NCI-H446 (cell line): Measurements from ENCODE around the gene LIM2.

Experiments
- DNase-seq, 2 experiments: peaks; one replicate each; lab custom pipeline; 2025; lab: John Stamatoyannopoulos, UW

The LIM2 gene

DNA sequence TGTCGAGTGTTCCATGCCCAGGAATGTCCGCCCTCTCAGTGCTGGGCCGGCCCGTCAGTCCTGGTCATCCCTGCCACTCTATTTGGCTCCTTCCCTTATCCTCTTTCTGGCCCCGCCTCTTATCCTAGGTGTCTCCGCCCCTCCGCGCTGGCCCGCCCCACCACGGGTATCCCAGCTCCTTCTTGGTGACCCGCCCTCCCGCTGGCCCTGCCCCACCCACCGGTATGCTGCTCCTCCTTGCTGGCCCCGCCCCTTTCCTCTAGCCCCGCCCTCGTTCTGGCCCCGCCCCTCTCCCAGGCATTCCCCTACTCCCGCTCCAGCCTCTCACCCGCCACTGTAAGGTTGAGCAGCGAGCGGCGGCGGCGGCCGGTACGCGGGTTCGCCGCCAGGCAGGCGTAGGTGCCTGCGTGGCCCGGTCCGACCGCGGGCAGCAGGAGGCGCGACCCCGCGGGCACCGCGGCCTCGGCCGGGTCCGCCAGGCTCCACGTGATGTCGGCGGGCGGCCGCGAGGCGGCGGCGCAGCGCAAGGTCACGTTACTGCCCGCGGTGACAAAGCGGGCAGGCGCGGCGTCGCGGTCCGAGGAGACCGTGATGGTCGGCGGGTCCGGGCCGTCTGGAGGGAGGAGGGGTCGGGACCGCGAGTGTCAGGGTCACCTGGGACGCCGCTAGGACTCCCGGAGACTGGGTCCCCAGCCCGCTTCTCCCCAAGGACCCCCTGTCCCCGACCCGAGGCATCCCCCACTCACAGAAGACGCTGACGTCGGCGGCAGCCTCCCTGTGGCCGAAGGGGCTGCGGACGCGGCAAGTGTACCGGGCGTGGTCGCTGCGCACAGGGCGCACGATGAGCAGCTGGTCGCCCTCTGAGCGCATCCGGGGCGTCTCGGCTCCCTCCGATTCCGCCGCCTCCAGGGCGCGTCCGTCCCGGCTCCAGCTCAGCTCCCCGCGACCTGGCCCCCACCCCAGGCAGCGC is 47.8 kb downstream of the LIM2 start:
- peak; percentile 76 to 92 for DNase-seq

DNA sequence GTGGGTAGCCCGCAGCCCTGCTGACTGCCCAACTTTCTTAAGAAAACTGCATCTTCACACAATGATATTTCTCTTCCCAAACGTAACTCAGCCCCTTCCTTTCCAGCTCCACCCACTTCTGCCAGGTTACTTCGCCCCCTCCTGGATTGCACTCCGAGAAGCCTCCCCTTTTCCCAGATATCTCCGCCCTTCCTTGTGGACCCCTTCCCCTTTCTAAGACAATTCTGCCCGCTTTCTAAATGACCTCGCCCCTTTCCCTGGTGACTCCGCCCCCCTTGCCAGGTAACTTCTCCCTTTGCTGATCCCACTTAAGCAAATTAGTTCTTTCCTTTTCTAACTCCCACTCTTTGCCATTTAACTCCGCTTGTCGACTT is 48.5 kb downstream of the LIM2 start:
- DNase-seq = no peak

DNA sequence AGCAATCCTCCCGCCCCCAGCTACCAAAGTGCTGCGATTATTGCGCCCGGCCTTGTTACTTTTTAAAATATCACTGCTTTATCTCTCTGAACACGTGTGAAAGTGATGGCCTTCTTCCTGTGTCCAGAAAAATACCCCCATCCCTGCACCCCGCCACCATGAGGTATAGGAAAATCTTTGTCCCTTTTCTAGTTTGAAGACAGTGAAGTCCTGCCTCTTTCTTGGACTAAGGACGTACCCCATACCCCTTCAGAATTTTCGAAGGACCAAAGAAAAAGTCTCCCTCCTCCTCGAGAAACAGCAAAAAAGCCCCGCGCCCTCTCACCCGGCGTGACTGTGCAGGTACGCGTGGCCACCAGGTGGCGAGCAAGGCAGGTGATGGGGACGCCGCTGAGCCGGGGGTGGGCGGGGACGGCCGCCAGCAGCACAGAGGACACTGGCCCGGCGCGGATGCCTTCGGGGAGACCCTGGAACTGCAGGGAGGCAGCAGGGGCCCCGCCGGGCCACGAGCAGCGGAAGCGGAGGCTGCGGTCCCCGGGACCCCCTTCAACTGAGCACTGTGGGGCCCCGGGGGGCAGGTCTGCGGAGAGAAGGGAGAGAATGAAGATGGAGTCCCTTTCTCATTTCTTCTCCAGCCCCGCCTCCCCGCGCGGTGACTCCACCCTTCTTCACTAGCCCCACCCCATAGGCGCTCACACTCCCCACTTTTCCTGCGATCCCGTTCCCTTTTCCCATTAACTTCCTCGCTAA is 49.0 kb downstream of the LIM2 start:
- DNase-seq = peak; percentile 47 to 70

DNA sequence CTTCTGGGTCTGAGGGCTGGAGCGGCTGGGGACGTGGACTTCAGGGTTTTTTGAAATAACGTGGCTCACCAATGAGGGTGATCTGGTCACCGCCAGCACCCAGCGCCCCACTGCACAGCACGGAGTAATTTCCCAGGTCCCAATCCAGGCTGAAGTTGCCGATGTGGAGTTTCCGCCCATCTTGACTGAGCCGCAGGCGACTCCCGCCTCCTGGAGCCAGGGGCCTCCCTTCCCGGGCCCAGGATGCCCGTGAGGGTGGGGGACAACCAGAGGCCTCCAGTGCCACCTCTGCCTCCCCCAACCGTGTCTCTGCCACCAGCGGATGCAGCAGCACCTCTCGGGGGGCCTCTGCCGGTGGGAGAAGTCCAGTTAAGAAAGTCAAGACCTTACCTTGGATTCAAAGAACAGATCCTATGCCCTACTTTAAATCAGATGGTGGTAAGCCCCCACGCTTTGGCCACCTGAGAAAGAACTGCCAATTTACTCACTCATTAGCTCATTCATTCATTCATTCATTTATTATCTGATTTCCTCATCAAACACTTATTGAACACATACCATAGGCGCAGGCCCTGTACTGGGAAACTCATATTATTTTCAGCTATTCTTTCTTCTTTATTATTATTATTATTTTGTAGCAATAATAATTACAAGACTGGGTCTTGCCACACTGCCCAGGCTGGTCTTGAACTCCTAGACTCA is 49.8 kb downstream of the LIM2 start:
- DNase-seq = no peak

DNA sequence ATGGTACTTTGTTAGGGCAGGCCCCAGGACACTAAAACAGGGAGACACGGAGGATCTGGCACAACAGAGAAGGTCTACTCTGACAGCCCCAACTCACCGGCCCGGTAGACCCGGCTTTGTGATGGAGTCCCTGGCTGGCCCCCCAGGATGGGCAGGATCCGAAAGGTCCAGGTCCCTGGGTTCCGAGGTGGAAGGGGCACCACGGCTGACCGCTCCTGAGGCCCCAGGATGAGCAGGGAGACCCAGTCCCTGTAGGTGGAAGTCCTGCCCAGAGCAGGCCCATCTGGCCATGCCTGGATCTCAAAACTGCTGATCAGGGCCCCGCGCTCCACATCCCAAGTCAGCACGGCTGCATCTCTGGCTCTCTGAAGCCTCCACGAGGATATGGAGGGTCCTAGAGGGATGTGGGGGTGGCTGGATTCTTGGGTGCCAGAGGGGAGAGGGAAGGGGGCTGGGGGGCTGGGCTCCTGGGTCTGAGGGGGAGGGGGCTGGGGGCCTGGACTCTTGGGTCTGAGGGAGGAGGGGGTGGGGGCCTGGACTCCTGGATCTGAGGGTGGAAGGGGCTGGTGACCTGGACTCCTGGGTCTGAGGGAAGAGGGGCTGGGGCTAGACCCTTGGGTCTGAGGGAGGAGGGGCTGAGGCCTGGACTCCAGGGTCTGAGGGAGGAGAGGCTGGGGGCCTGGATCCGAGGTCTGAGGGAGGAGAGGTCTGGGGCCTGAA is 50.5 kb downstream of the LIM2 start:
- DNase-seq = no peak

DNA sequence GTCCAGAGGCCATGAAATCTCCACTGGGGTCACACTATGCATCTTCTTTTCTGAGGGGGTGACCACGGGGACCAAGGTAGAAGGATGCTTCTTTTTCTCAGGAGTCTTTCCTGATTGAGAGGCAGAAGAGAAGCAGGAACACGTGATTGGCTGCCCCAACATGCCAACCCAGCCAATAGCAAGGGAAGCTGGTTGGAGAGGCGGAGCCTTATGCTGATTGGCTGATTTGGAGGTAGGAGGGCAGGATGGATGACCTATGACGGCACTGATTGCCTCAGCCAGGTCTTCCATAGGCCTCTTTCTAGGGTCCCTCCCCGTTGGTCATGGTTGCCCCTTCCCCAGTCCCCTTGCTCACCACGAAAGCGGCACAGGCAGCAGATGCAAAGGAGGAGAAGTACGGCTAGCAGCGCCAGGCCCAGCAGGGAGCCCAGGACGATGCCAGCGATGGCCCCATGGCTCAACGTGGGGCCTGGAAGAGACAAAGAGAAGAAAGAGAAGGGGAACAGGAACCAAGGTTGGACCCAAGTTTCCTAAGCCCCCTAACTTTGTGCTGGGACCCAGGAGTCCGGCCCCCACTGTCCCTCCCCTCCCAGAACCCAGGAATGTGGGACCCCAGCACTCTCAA is 53.8 kb downstream of the LIM2 start:
- DNase-seq = peak; percentile 63 to 80

DNA sequence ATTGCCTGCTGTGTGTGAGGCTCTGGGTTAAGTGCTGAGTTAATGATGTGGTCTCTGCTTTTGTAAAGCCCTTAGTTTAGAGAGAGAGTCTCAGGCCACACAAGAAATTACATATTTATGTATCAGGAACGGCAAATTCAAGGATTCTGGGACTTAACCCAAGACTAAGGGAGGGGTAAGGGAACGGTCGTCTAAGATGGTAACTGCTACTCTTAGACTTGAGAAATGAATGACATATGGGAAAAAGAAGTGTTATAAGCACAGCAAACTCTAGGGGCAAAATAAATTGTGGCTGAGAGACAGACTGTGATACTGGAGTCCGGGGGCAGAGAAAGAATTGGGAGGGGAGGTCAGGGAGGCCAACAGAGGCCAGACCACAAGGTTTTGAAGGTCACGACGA is 56.1 kb downstream of the LIM2 start:
- DNase-seq = no peak

DNA sequence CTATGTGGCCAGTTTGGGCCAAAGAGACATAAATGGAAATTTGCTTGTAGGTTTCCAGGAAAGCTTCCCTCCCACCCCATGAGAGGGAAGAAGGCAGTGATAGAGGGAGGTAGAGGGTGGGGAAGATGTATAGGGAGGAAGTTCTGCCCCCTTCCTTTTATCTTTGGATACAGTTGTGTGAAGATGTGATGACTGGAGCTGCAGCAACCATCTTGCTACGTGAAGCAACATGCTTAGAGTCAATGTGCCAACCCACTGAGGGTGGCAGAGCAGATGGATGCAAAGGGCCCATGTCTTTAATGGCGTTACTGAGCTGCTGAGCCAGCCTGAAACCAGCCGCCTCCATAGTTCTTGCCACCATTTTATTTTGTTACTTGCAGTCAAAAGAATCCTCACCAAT is 56.6 kb downstream of the LIM2 start:
- DNase-seq = no peak

DNA sequence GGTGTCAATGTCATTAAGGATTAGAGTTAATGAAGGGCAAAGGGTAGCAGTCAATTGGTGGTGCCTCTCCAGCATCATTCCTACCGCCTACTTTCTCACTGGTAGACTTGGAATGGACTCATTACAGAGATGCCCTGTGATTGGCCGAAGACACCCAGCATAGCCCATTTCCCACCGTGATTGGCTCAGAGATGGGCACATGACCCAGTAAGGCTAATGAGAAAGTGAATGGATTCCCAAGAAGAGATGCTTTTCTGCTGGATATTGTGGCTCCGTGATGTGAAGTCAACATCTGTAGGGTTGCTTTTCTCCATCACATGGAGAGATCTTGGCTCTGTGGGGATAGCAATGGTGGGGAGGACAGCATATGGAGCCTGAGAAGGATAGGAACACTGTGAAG is 57.4 kb downstream of the LIM2 start:
- DNase-seq = no peak
